Upper lobe of left lung (tissue), 6 donors: ENCODE data around the gene SDR9C7. TPM values are rescaled to one million over a fixed set of nuclear protein-coding genes. Genes with fewer than 3 reads are reported as not detected.
"Not testable (repeated sequence)": the region's sequence is repeated elsewhere in the genome, so short reads cannot be mapped to it uniquely, and the experiment has no call there.

ENCODE experiments used
- ATAC-seq, 2 donors: fragments of 200-7000 bp; cut with Tn5 transposase; one replicate each; pipeline ENCODE4 v1.9.1; 2022; ENCODE audit warnings: mild to moderate bottlenecking in 2 of 2, moderate library complexity in 2 of 2; ENCODE audit not compliant: low FRiP score in 2 of 2
- DNase-seq, 2 donors: peaks; one replicate each; pipeline ENCODE4 v3.0.0-alpha.2; 2019 to 2020
- H3K27ac ChIP-seq, 4 donors: fragments of 200-600 bp; sonication (generic); one replicate each; pipeline ENCODE4 v1.5.1; 2016 to 2019
- H3K27me3 ChIP-seq, 4 donors: fragments of 200-600 bp; sonication (generic); one replicate each; pipeline ENCODE4 v1.5.1; 2017 to 2019
- H3K36me3 ChIP-seq, 4 donors: fragments of 200-600 bp; sonication (generic); one replicate each; pipeline ENCODE4 v1.5.1; 2016 to 2019
- H3K4me1 ChIP-seq, 4 donors: fragments of 200-600 bp; sonication (generic); one replicate each; pipeline ENCODE4 v1.5.1; 2018 to 2019
- H3K4me3 ChIP-seq, 4 donors: fragments of 200-600 bp; sonication (generic); one replicate each; pipeline ENCODE4 v1.5.1; 2017 to 2019; ENCODE audit warnings: mild to moderate bottlenecking in 2 of 4, moderate library complexity in 1 of 4
- H3K9me3 ChIP-seq, 4 donors: fragments of 200-600 bp; sonication (generic); one replicate each; pipeline ENCODE4 v1.5.1; 2018 to 2019
- EP300 ChIP-seq, 4 donors: sonication (generic); formaldehyde crosslinking; IDR thresholded peaks; one replicate each; pipeline ENCODE4 v1.5.1; 2017; ENCODE audit warnings: antibody characterized with exemption in 4 of 4, control low read depth in 2 of 4
- POLR2A ChIP-seq, 4 donors: fragments of 450-650 bp; IDR thresholded peaks; one replicate each; pipeline ENCODE4 v1.5.1; 2016 to 2017; ENCODE audit warnings: antibody characterized with exemption in 4 of 4, mild to moderate bottlenecking in 2 of 4
- POLR2AphosphoS5 ChIP-seq, 2 donors: sonication (generic); formaldehyde crosslinking; IDR thresholded peaks; one replicate each; pipeline ENCODE4 v1.5.1; 2017; ENCODE audit warnings: antibody characterized with exemption in 2 of 2
- WGBS, 2 donors: methylation state at CpG; one replicate each; pipeline ENCODE4 v1.1.5; 2017 to 2018; 5-methylcytosine and 5-hydroxymethylcytosine counted together
- total RNA-seq, 6 donors: library from RNA; depleted of rRNA in 4 of 6; stranded (reverse); fragments of >200 nt in 4 of 6; gene quantifications; one replicate each; pipeline versions ENCODE4 v1.1.0 to v1.2.1, GENCODE V29; 2016 to 2021
- TF ChIP-seq, protein P1 (sequence below), 6 experiments: fragments of 450-650 bp in 4 of 6; fragments of 200-600 bp in 2 of 6; sonication (generic) in 2 of 6; IDR thresholded peaks; one replicate each; pipeline ENCODE4 v1.5.1; 2016 to 2019; ENCODE audit warnings: antibody characterized with exemption in 6 of 6
- donor health status: DM: no; HTN: no; CAD: no; lungs with moderate emphysema.
- donor health status: DM: no; HTN: yes; CAD: no; lungs with severe emphysema.

SDR9C7 gene
- total RNA-seq, 6 donors from 2014 or later = not detected

DNA sequence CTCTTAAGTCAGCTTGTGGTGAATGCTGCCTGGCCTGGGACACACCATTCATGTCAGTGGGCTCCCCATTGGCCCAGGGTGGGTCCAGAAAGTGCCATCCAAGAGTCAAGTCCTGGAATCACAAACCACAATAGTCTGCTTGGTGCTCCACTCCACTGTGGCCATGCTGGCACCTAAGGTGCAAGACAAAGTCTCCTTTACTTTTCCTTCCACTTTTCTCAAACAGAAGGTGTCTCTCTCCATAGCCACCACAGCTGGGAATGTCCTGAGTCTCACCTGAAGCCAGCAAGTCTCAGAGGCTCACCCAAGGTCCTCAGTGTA is 14.2 kb upstream of the SDR9C7 start:
- H3K27ac ChIP-seq = no peak overlapping the region
- H3K27me3 ChIP-seq = no peaks in the 10 kb centered on the region
- DNase-seq = no peak
- no peak for TF ChIP-seq POLR2A (IDR thresholded peaks at IDR 0.05)
- no peak for TF ChIP-seq POLR2AphosphoS5 (IDR thresholded peaks at IDR 0.05)
- TF ChIP-seq EP300 (IDR thresholded peaks at IDR 0.05) = no peak
- TF ChIP-seq, protein P1, sequence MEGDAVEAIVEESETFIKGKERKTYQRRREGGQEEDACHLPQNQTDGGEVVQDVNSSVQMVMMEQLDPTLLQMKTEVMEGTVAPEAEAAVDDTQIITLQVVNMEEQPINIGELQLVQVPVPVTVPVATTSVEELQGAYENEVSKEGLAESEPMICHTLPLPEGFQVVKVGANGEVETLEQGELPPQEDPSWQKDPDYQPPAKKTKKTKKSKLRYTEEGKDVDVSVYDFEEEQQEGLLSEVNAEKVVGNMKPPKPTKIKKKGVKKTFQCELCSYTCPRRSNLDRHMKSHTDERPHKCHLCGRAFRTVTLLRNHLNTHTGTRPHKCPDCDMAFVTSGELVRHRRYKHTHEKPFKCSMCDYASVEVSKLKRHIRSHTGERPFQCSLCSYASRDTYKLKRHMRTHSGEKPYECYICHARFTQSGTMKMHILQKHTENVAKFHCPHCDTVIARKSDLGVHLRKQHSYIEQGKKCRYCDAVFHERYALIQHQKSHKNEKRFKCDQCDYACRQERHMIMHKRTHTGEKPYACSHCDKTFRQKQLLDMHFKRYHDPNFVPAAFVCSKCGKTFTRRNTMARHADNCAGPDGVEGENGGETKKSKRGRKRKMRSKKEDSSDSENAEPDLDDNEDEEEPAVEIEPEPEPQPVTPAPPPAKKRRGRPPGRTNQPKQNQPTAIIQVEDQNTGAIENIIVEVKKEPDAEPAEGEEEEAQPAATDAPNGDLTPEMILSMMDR (IDR thresholded peaks at IDR 0.05) = no peak
- H3K9me3 ChIP-seq = no peaks in the 10 kb centered on the region
- ATAC-seq = no peak
- H3K4me1 ChIP-seq = no peaks in the 10 kb centered on the region
- no peaks in the 10 kb centered on the region for H3K36me3 ChIP-seq
- no peak overlapping the region for H3K4me3 ChIP-seq

DNA sequence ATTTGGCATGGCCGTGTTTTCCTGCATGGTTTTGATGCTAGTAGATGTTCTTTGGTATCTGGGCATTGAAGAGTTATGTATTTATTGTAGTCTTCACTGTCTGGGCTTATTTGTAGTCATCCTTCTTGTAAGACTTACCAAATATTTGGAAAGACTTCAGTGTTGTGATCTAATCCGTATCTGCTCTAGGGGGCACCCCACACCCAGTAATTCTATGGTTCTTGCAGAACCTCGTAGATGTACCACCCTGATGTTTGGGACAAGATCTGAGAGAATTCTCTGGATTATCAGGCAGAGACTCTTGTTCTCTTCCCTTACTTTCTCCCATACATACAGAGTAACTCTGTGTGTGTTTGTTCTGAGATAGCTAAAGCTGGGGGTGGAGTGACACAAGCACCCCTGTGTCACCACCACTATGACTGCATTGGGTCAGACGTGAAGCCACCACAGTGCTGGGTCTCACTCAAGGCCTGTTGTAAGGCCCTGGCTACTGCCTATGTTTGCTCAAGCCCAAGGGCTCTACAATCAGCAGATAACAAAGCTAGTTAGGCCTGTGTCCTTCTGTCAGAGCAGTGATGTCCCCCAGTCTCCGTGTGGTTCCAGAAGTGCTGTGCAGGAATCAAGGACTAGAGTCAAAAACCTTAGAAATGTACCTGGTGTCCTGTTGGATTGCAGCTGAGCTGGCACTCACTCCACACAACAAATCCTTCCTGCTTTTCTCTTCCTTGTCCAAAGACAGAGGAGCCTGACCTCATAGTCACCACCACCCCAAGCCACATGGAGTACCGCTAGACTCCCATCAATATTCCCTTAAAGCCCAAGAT is 13.6 kb upstream of the SDR9C7 start:
- TF ChIP-seq POLR2AphosphoS5 (IDR thresholded peaks at IDR 0.05) = no peak
- TF ChIP-seq, protein P1 (IDR thresholded peaks at IDR 0.05) = peak in 1 of 6 experiments; percentile 19
- Histone ChIP-seq H3K36me3 (no peaks in the 10 kb centered on the region), H3K9me3 (no peaks in the 10 kb centered on the region), H3K4me1 (no peaks in the 10 kb centered on the region), H3K27me3 (no peaks in the 10 kb centered on the region), H3K27ac (no peak overlapping the region), H3K4me3 (no peak overlapping the region)
- ATAC-seq (no peak), DNase-seq (no peak)
- 63 to 75% methylated on average over 6 of the region's 6 CpGs for WGBS, 2 donors

DNA sequence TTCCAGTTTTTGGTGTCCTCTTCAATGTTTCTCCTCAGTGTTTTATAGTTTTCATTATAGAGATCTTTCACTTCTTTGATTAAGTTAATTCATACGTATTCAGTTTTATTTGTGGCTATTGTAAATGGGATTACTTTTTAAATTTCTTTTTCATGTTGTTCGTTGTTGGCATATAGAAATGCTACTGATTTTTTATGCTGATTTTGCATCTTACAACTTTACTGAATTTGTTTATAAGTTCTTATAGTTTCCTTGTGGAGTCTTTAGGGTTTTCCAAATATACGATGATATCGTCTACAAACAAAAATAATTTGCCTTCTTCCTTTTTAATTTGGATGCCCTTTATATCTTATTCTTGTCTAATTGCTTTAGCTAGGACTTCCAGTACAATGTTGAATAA is 9.7 kb upstream of the SDR9C7 start:
- ATAC-seq (no peak), DNase-seq (no peak)
- Histone ChIP-seq H3K36me3 (no peaks in the 10 kb centered on the region), H3K9me3 (no peaks in the 10 kb centered on the region), H3K27ac (no peak overlapping the region), H3K4me3 (no peak overlapping the region), H3K27me3 (no peaks in the 10 kb centered on the region), H3K4me1 (peaks cover 0 to 10% (median 5%) of the 10 kb centered on the region in 4 donors)
- TF ChIP-seq EP300 (IDR thresholded peaks at IDR 0.05) (no peak), POLR2AphosphoS5 (IDR thresholded peaks at IDR 0.05) (no peak), POLR2A (IDR thresholded peaks at IDR 0.05) (no peak)
- TF ChIP-seq, protein P1 (IDR thresholded peaks at IDR 0.05) = no peak
- 94 to 95% methylated on average over 4 of the region's 4 CpGs for WGBS, 2 donors

DNA sequence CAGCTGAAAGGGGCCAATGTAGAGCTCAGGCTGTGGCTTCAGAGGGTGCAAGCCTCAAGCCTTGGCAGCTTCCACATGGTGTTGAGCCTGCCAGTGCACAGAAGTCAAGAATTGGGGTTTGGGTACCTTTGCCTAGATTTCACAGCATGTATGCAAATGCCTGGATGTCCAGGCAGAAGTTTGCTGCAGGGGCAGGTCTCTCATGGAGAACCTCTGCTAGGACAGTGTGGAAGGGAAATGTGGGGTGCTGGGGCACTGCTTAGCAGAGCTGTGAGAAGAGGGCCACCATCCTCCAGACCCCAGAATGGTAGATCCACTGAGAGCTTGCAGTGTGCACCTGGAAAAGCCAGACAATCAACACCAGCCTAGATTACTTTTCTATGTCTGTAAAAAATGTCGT is 9.2 kb upstream of the SDR9C7 start:
- H3K27ac ChIP-seq, H3K4me3 ChIP-seq, DNase-seq, H3K9me3 ChIP-seq, H3K36me3 ChIP-seq, ATAC-seq, H3K27me3 ChIP-seq, H3K4me1 ChIP-seq: not testable (repeated sequence)
- WGBS, 2 donors = 80 to 97% methylated on average over 1 of the region's 1 CpG

DNA sequence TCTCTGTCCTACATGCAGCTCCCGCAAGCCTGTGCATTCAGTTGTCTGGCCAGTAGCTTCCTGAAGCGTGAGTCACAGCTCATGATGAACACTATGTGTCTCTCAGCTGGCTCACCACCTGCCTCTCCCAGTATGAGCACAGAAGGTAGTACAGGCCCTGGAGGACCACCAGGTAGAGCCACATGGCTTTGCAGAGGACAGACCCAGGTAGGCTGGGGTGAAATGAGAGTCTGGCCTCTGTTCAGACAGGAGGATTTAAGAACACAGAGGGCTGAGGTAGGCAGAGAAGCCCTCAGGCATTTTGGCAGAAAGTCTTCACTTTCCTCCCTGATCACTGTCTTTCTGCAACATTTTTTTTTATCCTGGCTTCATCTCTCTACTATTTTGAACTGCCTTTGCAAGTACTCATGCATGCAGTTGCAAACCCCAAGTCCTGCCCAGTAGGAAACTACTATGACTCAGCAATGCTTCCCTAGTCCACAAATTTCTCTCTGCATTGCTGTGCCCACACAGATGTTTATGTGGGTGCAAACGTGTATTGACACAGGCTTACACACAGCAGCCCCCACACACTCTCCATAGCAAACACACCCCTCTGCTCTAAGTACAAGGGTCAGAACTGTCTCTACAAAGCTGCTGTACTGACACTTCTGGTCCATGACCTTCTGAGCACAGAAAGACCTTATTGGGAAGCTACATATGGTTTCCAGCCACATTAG is 7.2 kb upstream of the SDR9C7 start:
- no peaks in the 10 kb centered on the region for H3K36me3 ChIP-seq
- 9 to 44% methylated on average over 1 to 3 of the region's 3 CpGs for WGBS, 2 donors
- H3K4me3 ChIP-seq = no peak overlapping the region
- TF ChIP-seq POLR2AphosphoS5 (IDR thresholded peaks at IDR 0.05) (no peak), EP300 (IDR thresholded peaks at IDR 0.05) (no peak), POLR2A (IDR thresholded peaks at IDR 0.05) (no peak)
- TF ChIP-seq, protein P1 (IDR thresholded peaks at IDR 0.05) = no peak
- no peaks in the 10 kb centered on the region for H3K9me3 ChIP-seq
- ATAC-seq (peak; percentile 46 to 68), DNase-seq (no peak)
- H3K27ac ChIP-seq = no peak overlapping the region
- H3K27me3 ChIP-seq = no peaks in the 10 kb centered on the region
- peaks cover 0 to 10% (median 5%) of the 10 kb centered on the region in 4 donors for H3K4me1 ChIP-seq

DNA sequence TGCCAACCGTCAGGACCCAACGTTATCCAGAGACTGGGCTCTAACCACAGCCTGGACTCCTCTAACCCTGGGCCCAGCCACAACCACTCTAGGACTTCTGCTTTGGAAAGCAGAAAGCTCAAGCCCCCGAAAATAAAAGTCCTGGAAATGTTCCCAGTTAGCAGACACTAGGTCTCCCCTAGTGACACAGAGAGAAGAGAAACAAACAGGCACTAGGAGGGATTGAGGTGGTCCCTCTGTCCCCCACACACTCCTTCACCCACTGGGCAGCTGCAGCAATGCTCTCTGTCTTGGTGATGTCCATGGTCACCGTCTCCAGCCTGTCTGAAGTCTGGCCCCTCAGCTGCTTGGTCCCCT is 6.7 kb upstream of the SDR9C7 start:
- not testable (repeated sequence) for H3K27me3 ChIP-seq, H3K4me3 ChIP-seq, H3K4me1 ChIP-seq, H3K36me3 ChIP-seq, DNase-seq, H3K27ac ChIP-seq, H3K9me3 ChIP-seq
- ATAC-seq = peak in 1 of 2 donors; percentile 6
- 0% methylated on average over 1 of the region's 4 CpGs; no CpG with 5 or more reads in 1 of the 2 donors for WGBS, 2 donors
